MG63 (cell line): ENCODE measurements around the gene MRGPRE. TPM values are rescaled to one million over a fixed set of nuclear protein-coding genes. Genes with fewer than 3 reads are reported as not detected.

Experiments
- DNase-seq: peaks from one replicate; pipeline ENCODE4 v3.0.0-alpha.2; 2020
- H3K27me3 ChIP-seq: fragments of 250-450 bp; sonication (Bioruptor Pico); 2 replicates; pipeline ENCODE4 v1.5.1; 2020; ENCODE audit warnings: mild to moderate bottlenecking, moderate library complexity
- H3K36me3 ChIP-seq: fragments of 250-450 bp; sonication (Bioruptor Pico); 2 replicates; pipeline ENCODE4 v1.5.1; 2020; ENCODE audit warnings: mild to moderate bottlenecking, moderate library complexity
- H3K4me3 ChIP-seq: fragments of 250-450 bp; sonication (Bioruptor Pico); 2 replicates; pipeline ENCODE4 v1.5.1; 2020; ENCODE audit warnings: mild to moderate bottlenecking, moderate library complexity
- H3K9me3 ChIP-seq: fragments of 250-450 bp; sonication (Bioruptor Pico); 2 replicates; pipeline ENCODE4 v1.5.1; 2020; ENCODE audit warnings: mild to moderate bottlenecking, moderate library complexity
- total RNA-seq: library from RNA; depleted of rRNA; stranded (reverse); fragments of >200 nt; shearing (Covaris generic); gene quantifications from 2 replicates; pipeline ENCODE4 v1.2.3, GENCODE V29; 2014; ENCODE audit warnings: low replicate concordance

Gene MRGPRE
- total RNA-seq, 1 experiment from 2014 or later, result not detected

DNA sequence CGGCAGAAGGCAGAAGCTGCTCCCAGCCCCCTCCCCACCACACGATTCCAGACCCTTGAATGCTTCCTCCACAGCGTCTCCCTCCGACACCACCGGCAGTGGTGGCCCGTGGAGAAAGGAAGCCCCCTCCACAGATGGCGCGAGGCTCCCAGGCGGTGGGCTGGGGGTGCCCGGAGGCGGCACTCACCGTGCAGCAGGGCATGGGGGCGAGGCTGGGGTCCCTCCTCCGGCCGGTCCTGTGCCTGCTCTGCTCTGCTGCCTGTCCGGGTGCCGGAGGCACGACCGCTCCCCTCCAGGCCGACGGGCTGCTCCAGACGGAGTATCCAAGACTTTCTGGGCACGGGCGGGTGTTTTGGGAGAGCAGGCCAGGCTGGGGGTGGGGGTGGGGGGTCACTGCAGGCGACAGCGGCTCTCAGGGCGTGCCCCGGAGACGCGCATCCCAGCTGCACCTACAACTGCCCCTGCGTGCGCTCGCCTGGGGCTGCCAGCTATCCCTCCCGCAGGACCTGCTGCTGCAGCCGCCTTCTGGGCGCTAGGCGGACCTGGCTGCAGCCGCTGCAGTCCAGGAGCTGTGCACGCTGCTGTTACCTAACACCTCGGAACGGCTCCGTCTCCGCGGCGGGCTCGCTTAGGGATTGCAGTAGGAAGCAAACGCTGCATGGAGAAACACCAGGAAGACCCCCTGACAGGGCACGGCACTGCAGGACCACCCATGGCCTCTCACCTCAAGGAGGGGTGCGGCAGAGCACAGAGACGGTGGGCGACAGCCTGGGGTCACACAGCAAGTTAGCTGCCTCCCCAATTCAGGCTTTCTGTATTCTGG lies 28.8 kb downstream of the MRGPRE start:
- no peak for DNase-seq
- no peaks in the 10 kb centered on the region for H3K36me3 ChIP-seq
- no peaks in the 10 kb centered on the region for H3K9me3 ChIP-seq
- H3K27me3 ChIP-seq, result no peaks in the 10 kb centered on the region
- no peak overlapping the region for H3K4me3 ChIP-seq

GRCh38 chr11:3202759-3203158 lies 29.5 kb downstream of the MRGPRE start:
- Histone ChIP-seq H3K27me3 (no peaks in the 10 kb centered on the region), H3K4me3 (no peak overlapping the region), H3K36me3 (no peaks in the 10 kb centered on the region), H3K9me3 (no peaks in the 10 kb centered on the region)
- DNase-seq, result no peak

DNA sequence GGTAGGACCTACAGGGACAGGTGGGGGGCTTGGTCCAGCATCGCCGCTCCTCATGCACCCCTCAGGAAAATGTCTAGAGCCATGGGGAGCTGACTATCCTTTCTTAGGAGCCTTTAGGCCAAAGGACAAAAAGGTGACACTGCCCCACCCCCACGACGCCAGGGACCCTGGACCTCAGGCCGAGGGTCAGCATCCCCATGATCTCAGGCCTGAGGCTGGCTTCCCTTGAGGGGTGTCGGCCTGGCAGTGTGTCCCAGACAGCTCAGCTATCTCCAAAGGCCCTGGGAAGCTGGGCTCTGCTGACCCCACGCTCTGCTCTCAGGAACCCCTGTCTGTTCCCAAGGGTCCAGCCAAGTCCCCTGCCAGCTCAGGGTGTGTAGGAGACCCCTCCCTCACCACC lies 29.9 kb downstream of the MRGPRE start:
- Histone ChIP-seq H3K27me3 (no peaks in the 10 kb centered on the region), H3K9me3 (no peaks in the 10 kb centered on the region), H3K4me3 (no peak overlapping the region), H3K36me3 (no peaks in the 10 kb centered on the region)
- no peak for DNase-seq

GRCh38 chr11:3201677-3202181 lies 30.5 kb downstream of the MRGPRE start:
- Histone ChIP-seq H3K4me3 (no peak overlapping the region), H3K27me3 (no peaks in the 10 kb centered on the region)
- no peak for DNase-seq

GRCh38 chr11:3201112-3201581 lies 31.1 kb downstream of the MRGPRE start:
- H3K27me3 ChIP-seq, result no peaks in the 10 kb centered on the region
- H3K9me3 ChIP-seq, result no peaks in the 10 kb centered on the region
- no peak for DNase-seq
- H3K36me3 ChIP-seq, result no peaks in the 10 kb centered on the region
- H3K4me3 ChIP-seq, result no peak overlapping the region

More at GRCh38 chr11:3201677-3202181, 30.5 kb downstream of the MRGPRE start:
- no peaks in the 10 kb centered on the region for H3K36me3 ChIP-seq
- H3K9me3 ChIP-seq, result no peaks in the 10 kb centered on the region

GRCh38 chr11:3200388-3201111 lies 31.7 kb downstream of the MRGPRE start:
- DNase-seq, result no peak
- Histone ChIP-seq H3K9me3 (no peaks in the 10 kb centered on the region), H3K4me3 (no peak overlapping the region), H3K36me3 (no peaks in the 10 kb centered on the region), H3K27me3 (no peaks in the 10 kb centered on the region)

DNA sequence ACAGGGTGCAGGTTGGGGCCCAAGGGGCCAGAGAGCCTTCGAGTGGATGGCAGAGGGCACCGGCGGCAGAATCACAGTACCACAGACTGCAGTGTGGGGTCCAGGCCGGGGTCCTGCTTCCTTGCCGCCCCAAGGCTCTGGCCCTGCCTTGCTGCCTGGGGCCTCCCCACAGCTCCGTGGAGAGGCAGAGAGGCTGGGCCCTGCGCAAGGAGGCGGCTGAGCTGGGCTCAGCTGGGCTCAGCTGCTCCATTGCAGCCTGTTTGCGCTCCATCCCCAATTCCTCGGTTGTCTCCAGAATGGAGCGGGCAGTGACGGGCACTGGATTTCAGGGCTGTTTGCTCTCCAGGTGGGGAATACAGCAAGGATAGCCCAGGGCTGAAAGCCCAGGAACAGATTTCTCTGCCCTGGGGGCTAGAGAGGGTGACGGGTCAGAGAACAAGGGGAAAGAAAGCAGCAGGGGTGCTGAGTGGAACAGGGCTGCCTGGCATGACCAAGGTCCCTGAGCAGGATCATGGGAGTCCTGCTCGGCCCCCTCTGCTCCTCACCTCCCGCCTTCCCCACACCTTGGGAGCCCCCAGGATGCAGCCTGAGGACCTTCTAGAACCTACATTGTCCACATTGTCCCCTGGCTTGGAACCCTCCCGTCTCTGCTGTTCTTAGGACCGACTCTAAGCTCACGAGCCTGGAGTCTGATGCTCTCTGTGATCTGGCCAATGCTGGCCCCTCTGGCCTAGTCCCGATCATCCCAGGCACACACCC lies 32.5 kb downstream of the MRGPRE start:
- Histone ChIP-seq H3K36me3 (no peaks in the 10 kb centered on the region), H3K4me3 (no peak overlapping the region), H3K9me3 (no peaks in the 10 kb centered on the region), H3K27me3 (no peaks in the 10 kb centered on the region)
- no peak for DNase-seq

GRCh38 chr11:3198815-3199214 lies 33.4 kb downstream of the MRGPRE start:
- no peak for DNase-seq
- Histone ChIP-seq H3K36me3 (no peaks in the 10 kb centered on the region), H3K4me3 (no peak overlapping the region), H3K9me3 (no peaks in the 10 kb centered on the region), H3K27me3 (no peaks in the 10 kb centered on the region)

DNA sequence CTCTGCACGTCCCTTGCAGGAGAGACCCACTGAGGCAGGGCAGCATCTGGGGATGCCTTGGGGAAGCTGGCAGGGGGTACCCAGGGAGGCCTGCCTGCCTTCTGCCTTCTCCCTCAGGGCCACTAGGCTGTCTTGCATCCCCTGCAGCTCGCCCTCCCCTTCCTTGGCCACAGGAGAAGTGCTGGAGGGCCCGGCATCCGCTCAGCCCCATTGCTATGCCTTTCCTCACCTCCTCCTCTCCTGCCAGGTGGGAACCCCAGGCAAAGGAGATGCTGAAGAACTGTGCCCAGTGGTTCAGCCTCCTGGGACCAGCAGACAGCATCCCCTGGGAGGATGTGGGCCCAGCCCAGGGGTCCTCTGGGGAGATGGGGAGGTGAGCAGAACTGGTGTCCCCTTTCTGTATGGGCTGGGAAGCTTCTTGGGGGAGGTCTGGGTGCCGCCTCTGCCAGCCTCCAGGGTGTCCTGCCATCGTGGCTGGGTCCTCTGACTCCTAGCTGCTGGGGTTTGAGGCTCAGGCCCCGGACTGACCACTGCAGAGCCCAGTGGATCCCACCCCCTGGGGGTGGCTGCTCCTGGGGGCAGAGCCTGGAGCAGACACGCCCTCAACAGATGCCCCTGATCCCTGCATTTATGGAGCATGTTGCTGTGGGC lies 34.2 kb downstream of the MRGPRE start:
- no peaks in the 10 kb centered on the region for H3K36me3 ChIP-seq
- no peak overlapping the region for H3K4me3 ChIP-seq
- no peaks in the 10 kb centered on the region for H3K27me3 ChIP-seq
- no peaks in the 10 kb centered on the region for H3K9me3 ChIP-seq
- DNase-seq, result no peak

- H3K36me3 ChIP-seq, result no peaks in the 10 kb centered on the region
- DNase-seq, result no peak
- no peaks in the 10 kb centered on the region for H3K27me3 ChIP-seq
- H3K4me3 ChIP-seq, result no peak overlapping the region
- no peaks in the 10 kb centered on the region for H3K9me3 ChIP-seq
Measured at GRCh38 chr11:3197044-3197695, 35.0 kb downstream of the MRGPRE start.

DNA sequence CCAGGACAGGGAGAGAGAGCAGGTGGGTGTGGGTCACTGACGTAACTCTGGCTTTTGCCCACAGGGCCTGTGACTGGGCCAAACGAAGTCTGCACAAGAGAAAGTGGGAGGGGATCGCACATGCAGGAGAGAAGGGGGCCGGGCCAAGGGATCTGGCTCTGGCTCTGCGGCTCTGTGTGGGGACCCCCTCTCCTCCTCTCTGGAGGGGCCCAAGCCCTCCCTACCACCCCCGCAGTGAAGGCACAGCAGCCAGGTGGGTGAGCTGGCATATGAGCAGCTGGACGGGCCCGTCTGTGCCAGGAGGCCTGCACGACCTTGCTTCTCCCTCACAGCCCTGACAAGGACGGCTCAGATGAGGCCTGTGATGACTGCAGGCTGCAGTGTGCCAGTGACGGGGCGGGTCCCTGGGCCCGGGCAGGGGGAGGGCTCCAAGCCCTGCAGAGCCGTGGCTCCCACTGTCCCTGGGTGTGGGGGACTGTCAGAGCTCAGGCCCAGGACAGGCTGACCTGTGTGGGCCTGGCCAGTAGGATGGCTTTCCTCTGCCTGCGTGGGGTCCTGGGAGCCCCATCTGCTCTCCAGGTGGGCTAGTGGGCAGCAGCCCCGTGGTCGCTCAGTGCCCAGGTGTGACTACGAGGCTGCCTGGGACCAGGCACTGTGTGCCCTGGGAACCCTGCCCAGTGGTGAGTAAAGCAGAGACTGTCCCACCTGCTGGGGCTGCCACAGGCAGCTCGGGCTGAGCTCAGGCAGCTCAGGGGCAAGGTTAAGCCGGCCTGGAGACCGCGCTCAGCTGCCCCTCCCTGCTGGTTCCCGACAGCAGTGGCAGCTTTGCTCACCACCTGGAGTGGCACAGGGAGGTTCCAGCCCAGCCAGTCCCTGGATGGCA lies 35.8 kb downstream of the MRGPRE start:
- Histone ChIP-seq H3K27me3 (no peaks in the 10 kb centered on the region), H3K36me3 (no peaks in the 10 kb centered on the region), H3K9me3 (no peaks in the 10 kb centered on the region), H3K4me3 (no peak overlapping the region)
- no peak for DNase-seq

GRCh38 chr11:3195251-3196160 lies 36.7 kb downstream of the MRGPRE start:
- DNase-seq, result no peak
- Histone ChIP-seq H3K4me3 (no peak overlapping the region), H3K27me3 (no peaks in the 10 kb centered on the region), H3K36me3 (no peaks in the 10 kb centered on the region), H3K9me3 (no peaks in the 10 kb centered on the region)

- no peaks in the 10 kb centered on the region for H3K36me3 ChIP-seq
- H3K9me3 ChIP-seq, result no peaks in the 10 kb centered on the region
- no peaks in the 10 kb centered on the region for H3K27me3 ChIP-seq
- DNase-seq, result no peak
- H3K4me3 ChIP-seq, result no peak overlapping the region
Measured at GRCh38 chr11:3194016-3194816, 38.0 kb downstream of the MRGPRE start.
